OCI-LY1 (cell line): ENCODE data around the gene MEGF8.

Experiments used
- H2AFZ ChIP-seq: fragments of 200-600 bp; sonication (generic), shearing (Covaris generic); 2 replicates; pipeline ENCODE4 v1.6.0; 2014; ENCODE audit warnings: antibody characterized with exemption, mild to moderate bottlenecking, low read length
- H3F3A ChIP-seq: fragments of 200-600 bp; sonication (generic), shearing (Covaris generic); 2 replicates; pipeline ENCODE4 v1.6.0; 2014; ENCODE audit warnings: mild to moderate bottlenecking, antibody characterized with exemption, low read length, moderate library complexity; ENCODE audit not compliant: insufficient read depth
- H3K27ac ChIP-seq: fragments of 200-600 bp; sonication (generic); 2 replicates; pipeline ENCODE4 v1.5.1; 2014; ENCODE audit warnings: low read length, mixed run types, mild to moderate bottlenecking, low read depth; ENCODE audit not compliant: poor library complexity, severe bottlenecking
- H3K27me3 ChIP-seq: fragments of 200-600 bp; sonication (generic); 2 replicates; pipeline ENCODE4 v1.6.0; 2014; ENCODE audit warnings: antibody characterized with exemption, mild to moderate bottlenecking, low read length, moderate library complexity; ENCODE audit not compliant: insufficient read depth
- H3K36me3 ChIP-seq: fragments of 200-600 bp; sonication (generic); 2 replicates; pipeline ENCODE4 v1.6.1; 2014; ENCODE audit warnings: mild to moderate bottlenecking, antibody characterized with exemption, low read length, moderate library complexity, mixed read lengths; ENCODE audit not compliant: insufficient read depth
- H3K4me1 ChIP-seq: fragments of 200-600 bp; sonication (generic); 2 replicates; pipeline ENCODE4 v1.5.1; 2014; ENCODE audit warnings: mild to moderate bottlenecking, low read length, moderate library complexity; ENCODE audit not compliant: insufficient read depth, severe bottlenecking
- H3K4me2 ChIP-seq: fragments of 200-600 bp; sonication (generic), shearing (Covaris generic); 2 replicates; pipeline ENCODE4 v1.6.1; 2014; ENCODE audit warnings: low read length
- H3K4me3 ChIP-seq: fragments of 200-600 bp; sonication (generic); 2 replicates; pipeline ENCODE4 v1.5.1; 2014; ENCODE audit warnings: low read length, low read depth, mild to moderate bottlenecking, mixed read lengths; ENCODE audit not compliant: poor library complexity, severe bottlenecking
- H3K79me2 ChIP-seq: fragments of 200-600 bp; shearing (Covaris generic); 2 replicates; pipeline ENCODE4 v1.6.1; 2016; ENCODE audit warnings: mixed run types, low read length, mixed read lengths; ENCODE audit not compliant: insufficient read depth
- H3K9ac ChIP-seq: fragments of 200-600 bp; sonication (generic), shearing (Covaris generic); 2 replicates; pipeline ENCODE4 v1.6.1; 2014; ENCODE audit warnings: mild to moderate bottlenecking, low read length, mixed read lengths
- H3K9me2 ChIP-seq: fragments of 200-600 bp; sonication (generic), shearing (Covaris generic); 2 replicates; pipeline ENCODE4 v1.6.1; 2014; ENCODE audit warnings: low read depth, mild to moderate bottlenecking, low read length, mixed read lengths
- H3K9me3 ChIP-seq: fragments of 200-600 bp; shearing (Covaris generic); 2 replicates; pipeline ENCODE4 v1.6.1; 2014; ENCODE audit warnings: low read length, mixed read lengths
- H4K20me1 ChIP-seq: fragments of 200-600 bp; sonication (generic), shearing (Covaris generic); 2 replicates; pipeline ENCODE4 v1.6.0; 2016; ENCODE audit warnings: mild to moderate bottlenecking, low read length; ENCODE audit not compliant: insufficient read depth
- CTCF ChIP-seq: fragments of 200-600 bp; sonication (generic), shearing (Covaris generic); IDR thresholded peaks from 2 replicates; pipeline ENCODE4 v1.5.1; 2017; ENCODE audit warnings: mild to moderate bottlenecking, antibody characterized with exemption, low read length, moderate library complexity, mixed read lengths
- EZH2 ChIP-seq: fragments of 200-600 bp; sonication (generic), shearing (Covaris generic); IDR thresholded peaks from 2 replicates; pipeline ENCODE4 v1.8.0; 2017; ENCODE audit warnings: borderline replicate concordance, mixed run types, mild to moderate bottlenecking, antibody characterized with exemption, low read length, moderate library complexity, mixed read lengths

The MEGF8 gene

GRCh38 chr19:42361545-42361910 is 36.1 kb downstream of the MEGF8 start:
- H3F3A ChIP-seq: no peaks in the 10 kb centered on the region
- no peaks in the 10 kb centered on the region for H3K27me3 ChIP-seq
- no peak overlapping the region for H3K27ac ChIP-seq
- no peaks in the 10 kb centered on the region for H4K20me1 ChIP-seq
- H3K36me3 ChIP-seq: peaks cover 19% of the 10 kb centered on the region
- H3K79me2 ChIP-seq: no peaks in the 10 kb centered on the region
- TF ChIP-seq EZH2: no peak
- TF ChIP-seq CTCF: no peak
- peaks cover 18% of the 10 kb centered on the region for H3K4me1 ChIP-seq
- no peak overlapping the region for H3K4me2 ChIP-seq
- H3K4me3 ChIP-seq: no peak overlapping the region
- H2AFZ ChIP-seq: no peak overlapping the region
- H3K9me2 ChIP-seq: no peaks in the 10 kb centered on the region
- H3K9me3 ChIP-seq: peaks cover 12% of the 10 kb centered on the region
- no peak overlapping the region for H3K9ac ChIP-seq

DNA sequence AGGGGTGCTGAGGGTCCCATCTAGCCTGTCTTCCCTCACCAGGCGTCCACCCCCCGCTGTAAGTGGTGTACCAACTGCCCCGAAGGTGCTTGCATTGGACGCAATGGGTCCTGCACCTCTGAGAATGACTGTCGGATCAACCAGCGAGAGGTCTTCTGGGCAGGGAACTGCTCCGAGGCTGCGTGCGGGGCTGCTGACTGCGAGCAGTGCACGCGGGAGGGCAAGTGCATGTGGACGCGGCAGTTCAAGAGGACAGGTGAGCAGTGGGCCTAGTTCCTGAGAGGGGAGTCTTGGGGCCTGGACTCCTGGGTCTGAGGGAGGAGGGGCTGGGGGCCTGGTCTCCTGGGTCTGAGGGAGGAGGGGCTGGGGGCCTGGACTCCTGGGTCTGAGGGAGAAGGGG is 36.9 kb downstream of the MEGF8 start:
- Histone ChIP-seq H3K4me3 (no peak overlapping the region), H3K36me3 (peaks cover 19% of the 10 kb centered on the region), H3K9ac (no peak overlapping the region), H3K9me2 (no peaks in the 10 kb centered on the region), H4K20me1 (no peaks in the 10 kb centered on the region), H3K27me3 (no peaks in the 10 kb centered on the region), H3K4me1 (peaks cover 18% of the 10 kb centered on the region), H2AFZ (no peak overlapping the region), H3K4me2 (no peak overlapping the region), H3F3A (no peaks in the 10 kb centered on the region), H3K79me2 (no peaks in the 10 kb centered on the region), H3K27ac (no peak overlapping the region), H3K9me3 (peaks cover 12% of the 10 kb centered on the region)
- TF ChIP-seq EZH2 (no peak), CTCF (no peak)

DNA sequence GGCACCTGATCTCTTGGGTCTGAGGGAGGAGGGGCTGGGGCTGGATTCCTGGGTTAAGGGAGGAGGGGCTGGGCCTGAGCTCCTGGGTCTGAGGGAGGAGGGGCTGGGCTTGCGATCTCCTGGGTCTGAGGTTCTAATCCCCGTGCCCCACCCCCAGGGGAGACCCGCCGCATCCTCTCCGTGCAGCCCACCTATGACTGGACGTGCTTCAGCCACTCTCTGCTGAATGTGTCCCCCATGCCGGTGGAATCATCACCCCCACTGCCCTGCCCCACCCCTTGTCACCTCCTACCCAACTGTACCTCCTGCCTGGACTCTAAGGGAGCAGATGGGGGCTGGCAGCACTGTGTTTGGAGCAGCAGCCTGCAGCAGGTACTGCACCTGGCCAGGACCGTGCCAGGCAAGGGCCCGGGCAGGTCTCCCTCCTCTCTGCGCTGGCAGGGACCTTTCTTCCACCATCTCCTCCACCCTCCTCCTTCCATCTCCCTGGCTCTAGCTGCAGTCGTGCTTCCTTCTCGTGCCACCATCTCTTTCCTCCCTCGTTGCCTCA is 37.5 kb downstream of the MEGF8 start:
- Histone ChIP-seq H3K4me1 (peaks cover 18% of the 10 kb centered on the region), H3K9me2 (no peaks in the 10 kb centered on the region), H4K20me1 (no peaks in the 10 kb centered on the region), H3K79me2 (no peaks in the 10 kb centered on the region), H3F3A (no peaks in the 10 kb centered on the region), H3K36me3 (peaks cover 19% of the 10 kb centered on the region), H3K4me3 (no peak overlapping the region), H2AFZ (no peak overlapping the region), H3K9me3 (peaks cover 12% of the 10 kb centered on the region), H3K9ac (no peak overlapping the region), H3K27me3 (no peaks in the 10 kb centered on the region), H3K27ac (peak overlapping the region; percentile 27), H3K4me2 (no peak overlapping the region)
- no peak for TF ChIP-seq CTCF
- TF ChIP-seq EZH2: no peak
